ENCODE measurements around the gene SEC16A. TPM values are rescaled to one million over a fixed set of nuclear protein-coding genes. Genes with fewer than 3 reads are reported as not detected.

SEC16A gene
- total RNA-seq, 1 experiment from 2014 or later = 56.4 TPM

GRCh38 chr9:136464241-136464640, 18.6 kb downstream of the SEC16A start:
- Histone ChIP-seq H3K14ac (ENCODE audit: insufficient read depth, low read length) (no peak overlapping the region), H3K4me1 (ENCODE audit: insufficient read depth, low read length) (no peaks in the 10 kb centered on the region), H2AK5ac (ENCODE audit: insufficient read length, low read length) (no peak overlapping the region), H3T11ph (ENCODE audit: low read length) (no peak overlapping the region), H3K9ac (ENCODE audit: extremely low read depth, insufficient read length, low read length) (no peak overlapping the region), H4K20me1 (ENCODE audit: control insufficient read depth, insufficient read depth, insufficient read length) (no peaks in the 10 kb centered on the region), H3K27me3 (ENCODE audit: insufficient read depth, low read length) (no peaks in the 10 kb centered on the region), H3K18ac (ENCODE audit: insufficient read length, low read depth, low read length) (no peak overlapping the region), H2AFZ (ENCODE audit: low read length) (no peak overlapping the region), H3K4me2 (ENCODE audit: insufficient read depth, insufficient read length, low read length) (no peak overlapping the region), H2BK20ac (ENCODE audit: low read depth, low read length, poor library complexity, severe bottlenecking) (no peak overlapping the region), H3K4ac (ENCODE audit: low read depth, low read length) (no peak overlapping the region), H2BK120ac (ENCODE audit: low read depth, low read length, poor library complexity, severe bottlenecking) (no peak overlapping the region), H3K23me2 (ENCODE audit: insufficient read length, low read depth, low read length, poor library complexity, severe bottlenecking) (peaks cover 3% of the 10 kb centered on the region), H3K79me1 (ENCODE audit: insufficient read depth, low read depth, low read length, poor library complexity, severe bottlenecking) (no peaks in the 10 kb centered on the region), H3K79me2 (ENCODE audit: insufficient read depth, low read length) (0 out of 2 replicates have a peak, but pooled peaks cover 2% of the 10 kb centered on the region), H4K5ac (ENCODE audit: insufficient read length, low read depth, low read length) (no peak overlapping the region), H3K23ac (ENCODE audit: insufficient read length, low read depth, low read length) (no peak overlapping the region), H3K9me3 (ENCODE audit: control insufficient read depth, low read depth, low read length) (no peaks in the 10 kb centered on the region), H2BK12ac (ENCODE audit: insufficient read length, low read depth, low read length) (no peak overlapping the region), H3K27ac (ENCODE audit: insufficient read length, low read depth, low read length) (no peak overlapping the region), H2BK5ac (ENCODE audit: insufficient read length, low read length) (no peak overlapping the region), H4K91ac (ENCODE audit: insufficient read length, low read depth, low read length) (no peak overlapping the region), H2BK15ac (ENCODE audit: low read depth, low read length) (no peak overlapping the region), H3K56ac (ENCODE audit: insufficient read length, low read depth, low read length) (no peak overlapping the region), H4K8ac (replicated peaks; ENCODE audit: insufficient read length, low read depth, low read length) (no peak overlapping the region)
- no peaks in the 10 kb centered on the region for H3K9me3 Mint-ChIP-seq
- no peaks in the 10 kb centered on the region for H3K4me1 Mint-ChIP-seq
- no peak overlapping the region for H3K4me3 Mint-ChIP-seq
- no peak for DNase-seq
- H3K36me3 Mint-ChIP-seq (ENCODE audit: insufficient read depth in 1 of 3, low read depth in 3 of 3) = peaks cover 54 to 86% (median 81%) of the 10 kb centered on the region in 3 experiments; a peak in 6 of 7 replicates
- H3K27ac Mint-ChIP-seq = no peak overlapping the region
- no CpG with 5 or more reads among the region's 6 CpGs for WGBS (ENCODE audit: extremely low coverage, insufficient read length, low lambda C conversion rate)
- H3K27me3 Mint-ChIP-seq (ENCODE audit: low read depth) = no peaks in the 10 kb centered on the region
- TF ChIP-seq CTCF (conservative IDR thresholded peaks at IDR 0.05) = no peak
